ENCODE results near the gene SART3. TPM values are rescaled to one million over a fixed set of nuclear protein-coding genes. Genes with fewer than 3 reads are reported as not detected.
A peak's percentile ranks its signal among the peaks of the same experiment; 100 is the strongest.

SART3 gene
- total and polyA plus RNA-seq, 5 experiments from 2014 or later = 33.3 to 95.7 (median 36.6) TPM

- Mint-ChIP-seq H3K9me3 (no peaks in the 10 kb centered on the region), H3K27ac (peak overlapping the region in 7 of 10 donors; percentile 4 to 73 (median 54))
- POLR2A ChIA-PET = interaction anchor here (0.6 kb wide), 1 partner anchor 38 kb away, joined by 4 read pairs; no protein-coding TSS in a partner anchor
These were observed 42.1 kb downstream of the SART3 start for GRCh38 chr12:108518716-108519496.

GRCh38 chr12:108518101-108518715, 42.8 kb downstream of the SART3 start:
- ATAC-seq (no peak), DNase-seq (no peak)
- Mint-ChIP-seq H3K4me1 (peaks cover 9 to 32% (median 23%) of the 10 kb centered on the region in 4 donors), H3K27me3 (no peaks in the 10 kb centered on the region), H3K4me3 (no peak overlapping the region), H3K9me3 (no peaks in the 10 kb centered on the region), H3K36me3 (peaks cover 0 to 51% (median 4%) of the 10 kb centered on the region in 3 donors), H3K27ac (peak overlapping the region in 6 of 10 donors; percentile 34 to 71 (median 52))
- POLR2A ChIA-PET = interaction anchor here (0.6 kb wide), 1 partner anchor 39 kb away, joined by 4 read pairs; no protein-coding TSS in a partner anchor

More at GRCh38 chr12:108518716-108519496, 42.1 kb downstream of the SART3 start:
- H3K36me3 Mint-ChIP-seq = peaks cover 0 to 58% (median 4%) of the 10 kb centered on the region in 3 donors
- DNase-seq (no peak), ATAC-seq (no peak)
- no peak overlapping the region for H3K4me3 Mint-ChIP-seq
- peaks cover 9 to 30% (median 22%) of the 10 kb centered on the region in 4 donors for H3K4me1 Mint-ChIP-seq
- H3K27me3 Mint-ChIP-seq = no peaks in the 10 kb centered on the region

DNA sequence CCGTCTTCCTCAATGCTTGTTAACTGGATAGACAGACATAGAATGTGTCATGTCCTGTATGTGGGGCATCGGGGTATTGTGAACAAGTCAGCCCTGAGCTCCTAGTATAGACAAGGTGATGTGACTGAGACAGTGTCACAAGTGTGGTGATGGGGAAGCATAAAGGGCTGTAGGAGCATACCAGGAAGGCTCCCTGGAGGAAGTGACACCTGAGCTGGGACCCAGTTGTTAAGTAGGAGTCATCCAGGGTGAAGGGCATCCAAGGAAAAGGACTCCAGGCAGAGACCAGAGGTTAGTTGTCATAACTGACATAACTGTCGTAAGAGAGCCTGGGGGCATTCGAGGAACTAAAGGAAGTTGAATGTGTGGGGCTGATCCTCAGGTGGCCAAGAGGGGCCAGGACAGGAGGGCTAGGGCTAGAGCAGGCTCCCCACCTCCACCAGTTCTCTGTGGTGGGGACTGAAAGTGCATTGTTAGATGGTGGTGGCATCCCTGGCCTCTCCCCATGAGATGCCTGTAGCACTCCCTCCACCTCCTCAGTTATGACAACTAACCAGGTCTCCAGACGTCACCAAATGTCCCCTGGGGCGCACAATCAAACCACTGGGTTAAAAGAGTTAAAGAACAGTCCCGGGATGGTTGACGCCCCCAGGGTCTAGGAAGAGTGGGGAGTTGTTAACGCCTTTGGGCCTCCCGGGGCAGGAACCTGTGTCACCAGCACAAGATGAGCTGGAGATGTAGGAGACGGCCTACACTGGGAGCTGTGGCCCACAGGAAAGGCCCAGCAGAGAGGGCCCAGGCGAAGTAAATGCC, 43.5 kb downstream of the SART3 start:
- no peaks in the 10 kb centered on the region for H3K27me3 Mint-ChIP-seq
- peak overlapping the region in 4 of 10 donors; percentile 58 to 98 (median 84) for H3K4me3 Mint-ChIP-seq
- DNase-seq (no peak), ATAC-seq (no peak)
- POLR2A ChIA-PET = no interaction called here
- peaks cover 9 to 32% (median 23%) of the 10 kb centered on the region in 4 donors for H3K4me1 Mint-ChIP-seq
- H3K27ac Mint-ChIP-seq = peak overlapping the region in 9 of 10 donors; percentile 5 to 94 (median 67)
- H3K9me3 Mint-ChIP-seq = no peaks in the 10 kb centered on the region
- peaks cover 0 to 44% (median 4%) of the 10 kb centered on the region in 3 donors for H3K36me3 Mint-ChIP-seq

DNA sequence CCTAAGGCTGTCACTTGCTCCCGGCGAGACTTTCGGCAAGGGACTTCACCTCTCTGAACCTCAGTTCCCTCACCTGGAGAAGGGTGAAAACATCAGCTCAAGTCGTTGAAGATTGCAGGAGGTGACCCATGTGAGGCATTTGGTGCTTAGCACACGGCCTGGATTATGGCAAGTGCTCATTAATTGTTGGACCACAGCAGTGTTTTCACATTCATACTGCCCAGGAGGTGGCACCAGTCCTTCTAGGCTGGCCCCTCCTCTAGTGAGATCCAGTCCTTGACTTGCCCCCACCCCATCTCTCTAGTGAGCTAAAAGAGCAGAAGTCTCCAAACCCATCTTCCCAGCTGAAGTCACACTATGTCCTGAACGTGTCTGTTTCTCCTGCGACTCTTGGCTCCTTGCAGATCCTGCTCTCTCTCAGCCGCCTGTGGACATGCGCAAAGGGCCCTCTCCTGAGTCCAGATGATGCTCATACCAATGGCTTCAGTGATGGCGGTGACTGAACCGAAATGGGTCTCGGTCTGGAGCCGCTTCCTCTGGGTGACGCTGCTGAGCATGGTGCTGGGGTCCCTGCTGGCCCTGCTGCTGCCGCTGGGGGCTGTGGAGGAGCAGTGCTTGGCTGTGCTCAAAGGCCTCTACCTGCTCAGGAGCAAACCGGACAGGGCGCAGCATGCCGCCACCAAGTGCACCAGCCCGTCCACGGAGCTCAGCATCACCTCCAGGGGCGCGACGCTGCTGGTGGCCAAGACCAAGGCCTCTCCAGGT, 44.3 kb downstream of the SART3 start:
- Mint-ChIP-seq H3K36me3 (peaks cover 0 to 36% (median 4%) of the 10 kb centered on the region in 3 donors), H3K27me3 (no peaks in the 10 kb centered on the region), H3K4me1 (peaks cover 9 to 39% (median 29%) of the 10 kb centered on the region in 4 donors), H3K4me3 (peak overlapping the region; percentile 36 to 98 (median 96)), H3K27ac (peak overlapping the region in 9 of 10 donors; percentile 88 to 97 (median 94)), H3K9me3 (no peaks in the 10 kb centered on the region)
- ATAC-seq (no peak), DNase-seq (no peak)
- POLR2A ChIA-PET = interaction anchor here (1.2 kb wide), 1 partner anchor 46 kb away, joined by 3 read pairs; the partner anchor contains the start of gene ISCU

DNA sequence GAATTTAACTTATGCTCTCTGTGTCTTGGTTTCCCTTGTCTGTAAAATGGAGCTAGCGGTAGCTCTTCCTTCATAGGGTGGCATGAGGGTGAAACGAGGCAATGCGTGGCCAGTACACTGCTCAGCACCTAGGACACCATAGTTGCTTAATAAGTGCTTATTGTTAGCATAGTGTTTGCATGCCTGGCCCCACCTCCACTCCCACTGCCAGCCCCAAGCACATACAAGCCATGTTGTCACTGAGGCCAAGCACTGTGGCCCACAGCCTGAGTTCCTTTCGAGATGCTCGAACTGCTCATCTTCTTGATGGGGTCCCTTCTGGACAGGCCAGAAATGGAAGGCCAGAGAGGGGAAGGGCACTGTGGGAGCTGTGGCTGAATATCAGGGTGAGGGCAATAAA, 45.1 kb downstream of the SART3 start:
- H3K36me3 Mint-ChIP-seq = peaks cover 0 to 30% (median 4%) of the 10 kb centered on the region in 3 donors
- H3K9me3 Mint-ChIP-seq = no peaks in the 10 kb centered on the region
- DNase-seq (no peak), ATAC-seq (no peak)
- H3K27me3 Mint-ChIP-seq = no peaks in the 10 kb centered on the region
- peak overlapping the region; percentile 72 to 97 (median 95) for H3K27ac Mint-ChIP-seq
- peak overlapping the region; percentile 89 to 98 (median 96) for H3K4me3 Mint-ChIP-seq
- peaks cover 9 to 43% (median 33%) of the 10 kb centered on the region in 4 donors for H3K4me1 Mint-ChIP-seq
- POLR2A ChIA-PET = interaction anchor here (1.2 kb wide), 2 partner anchors 10 to 47 kb away, joined by 3 read pairs; partner anchors contain the start of gene ISCU

DNA sequence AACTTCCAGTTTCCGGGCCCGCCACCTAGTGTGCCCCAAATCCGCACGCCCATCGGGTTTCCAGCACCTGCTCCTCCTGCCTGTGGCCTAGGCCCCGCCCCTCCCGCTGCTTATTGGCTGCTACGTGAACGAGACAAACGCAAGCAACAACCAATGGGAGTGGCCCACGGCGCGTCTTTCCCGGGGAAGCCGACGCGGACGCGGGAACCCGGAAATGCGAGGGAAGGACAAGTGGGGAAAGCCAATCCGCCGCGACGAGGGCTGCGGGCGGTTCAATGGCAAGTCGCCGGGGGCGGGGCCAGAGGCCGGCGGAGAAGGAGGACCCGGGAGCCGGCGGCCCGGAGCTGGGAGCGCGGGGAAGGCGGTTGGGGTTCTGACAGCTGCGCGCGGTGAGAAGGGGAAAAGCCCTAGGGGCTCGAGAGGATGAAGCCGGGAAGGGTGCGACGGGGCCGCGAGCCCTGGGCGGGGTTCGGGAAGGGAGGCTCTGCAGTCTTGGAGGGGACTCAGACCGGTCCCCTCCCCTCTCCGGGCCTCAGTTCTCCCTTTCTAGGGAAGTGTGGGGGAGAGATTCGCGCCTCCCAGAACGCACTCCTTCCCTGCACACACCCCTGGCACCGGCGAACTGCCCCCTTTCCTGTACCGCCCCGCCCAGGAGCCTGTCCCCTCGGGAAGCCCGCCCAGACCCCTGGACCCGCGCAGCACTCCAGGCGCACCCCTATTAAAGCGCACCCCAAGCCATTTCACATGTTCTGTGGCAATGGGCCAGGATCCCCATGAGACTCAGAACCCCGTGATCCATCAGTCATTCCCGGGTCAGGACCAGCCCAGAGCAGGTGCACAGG, 45.8 kb downstream of the SART3 start, which contains the start of gene FICD:
Gene FICD (plus strand): TSS at position 305 of the 842 bp plus-strand sequence. CDS start 1,696 bp downstream, outside the sequence.
- H3K36me3 Mint-ChIP-seq = peaks cover 0 to 22% (median 4%) of the 10 kb centered on the region in 3 donors
- H3K27ac Mint-ChIP-seq = peak within 1 kb of the TSS; percentile 90 to 97 (median 96)
- no peaks in the 10 kb centered on the region for H3K27me3 Mint-ChIP-seq
- POLR2A ChIA-PET = interaction anchor here (1.2 kb wide), 1 partner anchor 10 kb away, joined by 3 read pairs; no protein-coding TSS in a partner anchor
- peaks cover 9 to 43% (median 33%) of the 10 kb centered on the region in 4 donors for H3K4me1 Mint-ChIP-seq
- DNase-seq (peak; percentile 96 to 99 (median 98)), ATAC-seq (peak; percentile 94)
- no peaks in the 10 kb centered on the region for H3K9me3 Mint-ChIP-seq
- H3K4me3 Mint-ChIP-seq = peak within 1 kb of the TSS; percentile 89 to 98 (median 96)

- POLR2A ChIA-PET = interaction anchor here (1.0 kb wide), 1 partner anchor 47 kb away, joined by 3 read pairs; the partner anchor contains the start of gene SART3
- Mint-ChIP-seq H3K36me3 (peaks cover 0 to 16% (median 7%) of the 10 kb centered on the region in 3 donors), H3K27me3 (no peaks in the 10 kb centered on the region), H3K9me3 (no peaks in the 10 kb centered on the region), H3K4me3 (peak overlapping the region; percentile 89 to 98 (median 96)), H3K4me1 (peaks cover 9 to 43% (median 31%) of the 10 kb centered on the region in 4 donors), H3K27ac (peak overlapping the region; percentile 90 to 97 (median 96))
- DNase-seq (no peak), ATAC-seq (peak; percentile 33 to 42)
These were observed 46.5 kb downstream of the SART3 start for GRCh38 chr12:108514468-108514972.

- DNase-seq = peak; percentile 62 to 85 (median 74)
- peak overlapping the region in 7 of 10 donors; percentile 5 to 91 (median 70) for H3K27ac Mint-ChIP-seq
- no peak for ATAC-seq
- H3K4me1 Mint-ChIP-seq = peaks cover 8 to 37% (median 28%) of the 10 kb centered on the region in 4 donors
- no peaks in the 10 kb centered on the region for H3K9me3 Mint-ChIP-seq
- H3K27me3 Mint-ChIP-seq = peaks cover 0 to 3% (median 0%) of the 10 kb centered on the region in 5 donors
- H3K36me3 Mint-ChIP-seq = peaks cover 0 to 3% (median 0%) of the 10 kb centered on the region in 3 donors
- POLR2A ChIA-PET = interaction anchor here (0.5 kb wide), 1 partner anchor 123 kb away, joined by 4 read pairs; no protein-coding TSS in a partner anchor
- peak overlapping the region; percentile 26 to 82 (median 56) for H3K4me3 Mint-ChIP-seq
These were observed 49.1 kb downstream of the SART3 start for GRCh38 chr12:108511633-108512540.

GRCh38 chr12:108510836-108511235, 50.1 kb downstream of the SART3 start:
- POLR2A ChIA-PET = no interaction called here
- ATAC-seq = no peak

More at GRCh38 chr12:108510836-108511235, 50.1 kb downstream of the SART3 start:
- H3K27ac Mint-ChIP-seq = no peak overlapping the region
- peaks cover 0 to 3% (median 0%) of the 10 kb centered on the region in 3 donors for H3K36me3 Mint-ChIP-seq
- DNase-seq = no peak
- H3K9me3 Mint-ChIP-seq = no peaks in the 10 kb centered on the region
- peaks cover 0 to 4% (median under 1%) of the 10 kb centered on the region in 5 donors for H3K27me3 Mint-ChIP-seq
- no peak overlapping the region for H3K4me3 Mint-ChIP-seq
- H3K4me1 Mint-ChIP-seq = peaks cover 3 to 30% (median 18%) of the 10 kb centered on the region in 4 donors

All from naive thymus-derived CD8-positive, alpha-beta T cell (primary cell).